ENCODE measurements around the gene ZNF670.
"Not testable (repeated sequence)": the region's sequence is repeated elsewhere in the genome, so short reads cannot be mapped to it uniquely, and the experiment has no call there.

The ZNF670 gene

DNA sequence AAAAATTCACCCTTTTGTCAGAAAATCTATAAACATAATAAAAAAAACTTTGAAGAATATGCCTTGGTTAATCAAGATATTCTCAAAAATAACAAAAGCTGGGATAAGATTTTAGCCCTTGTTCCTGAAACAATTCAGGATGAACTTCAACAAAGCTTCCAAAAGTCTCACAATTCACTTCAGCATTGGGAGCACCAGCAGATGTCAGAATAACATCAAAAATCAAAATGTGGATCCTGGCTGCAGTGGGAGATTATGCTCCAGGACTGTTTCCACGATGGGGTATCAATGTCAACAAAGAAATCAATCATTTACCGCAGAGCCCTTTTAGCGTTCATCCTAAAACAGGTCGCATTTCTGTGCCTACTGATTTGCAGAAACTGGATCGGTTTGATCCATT, 35.2 kb downstream of the ZNF670 start:
- no peak for DNase-seq (ENCODE audit: low read depth)

- no peak for DNase-seq (ENCODE audit: low read depth)
Observed at GRCh38 chr1:247037511-247038320, 40.9 kb downstream of the ZNF670 start.

DNA sequence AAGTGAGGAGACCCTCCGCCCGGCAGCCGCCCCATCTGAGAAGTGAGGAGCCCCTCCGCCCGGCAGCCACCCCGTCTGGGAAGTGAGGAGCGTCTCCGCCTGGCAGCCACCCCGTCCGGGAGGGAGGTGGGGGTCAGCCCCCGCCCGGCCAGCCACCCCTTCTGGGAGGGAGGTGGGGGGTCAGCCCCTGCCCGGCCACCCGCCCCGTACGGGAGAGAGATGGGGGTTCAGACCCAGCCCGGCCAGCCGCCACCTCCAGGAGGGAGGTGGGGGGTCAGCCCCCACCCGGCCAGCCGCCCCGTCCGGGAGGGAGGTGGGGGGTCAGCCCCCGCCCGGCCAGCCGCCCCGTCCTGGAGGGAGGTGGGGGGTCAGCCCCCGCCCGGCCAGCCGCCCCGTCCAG, 46.3 kb downstream of the ZNF670 start:
- DNase-seq (ENCODE audit: low read depth) = not testable (repeated sequence)

Data from activated T-helper 9 cell treated with anti-CD3 and anti-CD28 coated beads, Interleukin-2, amount 50 U/mL, for 16 hours (primary cell).